PFSK-1 (cell line): Measurements from ENCODE around the gene DISP3.

Experiments used
- FOXP2 ChIP-seq: optimal IDR thresholded peaks from 2 replicates; pipeline ENCODE3; 2011; ENCODE audit warnings: borderline replicate concordance, control low read depth, inconsistent platforms; ENCODE audit not compliant: insufficient read depth; ENCODE audit errors: extremely low read length, extremely low read depth
- POLR2AphosphoS5 ChIP-seq: IDR thresholded peaks from 2 replicates; pipeline ENCODE4 v1.6.1; 2012; ENCODE audit warnings: low read depth, mild to moderate bottlenecking, control low read depth, low read length, moderate library complexity
- SIN3A ChIP-seq: IDR thresholded peaks from 2 replicates; pipeline ENCODE4 v1.6.1; 2012; ENCODE audit warnings: mild to moderate bottlenecking, low read length, moderate library complexity, borderline replicate concordance; ENCODE audit not compliant: insufficient read depth
- TAF1 ChIP-seq: IDR thresholded peaks from 2 replicates; pipeline ENCODE4 v1.6.1; 2012; ENCODE audit warnings: low read length, control low read depth, borderline replicate concordance; ENCODE audit not compliant: insufficient read depth
- TF ChIP-seq, protein P1 (sequence below), 2 experiments: IDR thresholded peaks; 2 replicates each; pipeline versions ENCODE4 v1.6.1 to v1.8.0; 2011 to 2012; ENCODE audit warnings: low read depth in 2 of 2, low read length in 2 of 2, control low read depth in 1 of 2, inconsistent platforms in 1 of 2, mild to moderate bottlenecking in 1 of 2, moderate library complexity in 1 of 2; ENCODE audit not compliant: insufficient read depth in 1 of 2

The DISP3 gene

DNA sequence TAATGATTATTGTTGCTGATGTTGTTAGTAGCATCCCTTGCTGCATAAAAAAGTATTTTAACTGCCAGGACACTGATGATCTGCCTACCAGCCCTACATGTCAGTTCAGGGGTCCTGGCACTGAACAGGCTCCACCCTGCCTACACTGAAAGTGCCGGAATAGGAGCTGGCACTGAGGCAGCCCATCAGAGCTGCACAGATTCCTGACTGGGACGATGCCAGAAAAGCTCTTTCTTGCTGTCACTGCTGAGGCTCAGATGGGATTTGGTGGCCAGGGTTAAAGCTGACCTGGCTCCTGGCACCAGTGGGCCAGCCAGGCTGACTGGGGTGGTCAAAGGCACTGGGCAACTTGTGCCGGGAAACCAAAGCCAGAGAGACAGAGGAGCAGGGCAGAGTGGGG is 6.2 kb upstream of the DISP3 start:
- TF ChIP-seq POLR2AphosphoS5 (no peak), SIN3A (no peak), TAF1 (no peak), FOXP2 (no peak)
- TF ChIP-seq, protein P1, sequence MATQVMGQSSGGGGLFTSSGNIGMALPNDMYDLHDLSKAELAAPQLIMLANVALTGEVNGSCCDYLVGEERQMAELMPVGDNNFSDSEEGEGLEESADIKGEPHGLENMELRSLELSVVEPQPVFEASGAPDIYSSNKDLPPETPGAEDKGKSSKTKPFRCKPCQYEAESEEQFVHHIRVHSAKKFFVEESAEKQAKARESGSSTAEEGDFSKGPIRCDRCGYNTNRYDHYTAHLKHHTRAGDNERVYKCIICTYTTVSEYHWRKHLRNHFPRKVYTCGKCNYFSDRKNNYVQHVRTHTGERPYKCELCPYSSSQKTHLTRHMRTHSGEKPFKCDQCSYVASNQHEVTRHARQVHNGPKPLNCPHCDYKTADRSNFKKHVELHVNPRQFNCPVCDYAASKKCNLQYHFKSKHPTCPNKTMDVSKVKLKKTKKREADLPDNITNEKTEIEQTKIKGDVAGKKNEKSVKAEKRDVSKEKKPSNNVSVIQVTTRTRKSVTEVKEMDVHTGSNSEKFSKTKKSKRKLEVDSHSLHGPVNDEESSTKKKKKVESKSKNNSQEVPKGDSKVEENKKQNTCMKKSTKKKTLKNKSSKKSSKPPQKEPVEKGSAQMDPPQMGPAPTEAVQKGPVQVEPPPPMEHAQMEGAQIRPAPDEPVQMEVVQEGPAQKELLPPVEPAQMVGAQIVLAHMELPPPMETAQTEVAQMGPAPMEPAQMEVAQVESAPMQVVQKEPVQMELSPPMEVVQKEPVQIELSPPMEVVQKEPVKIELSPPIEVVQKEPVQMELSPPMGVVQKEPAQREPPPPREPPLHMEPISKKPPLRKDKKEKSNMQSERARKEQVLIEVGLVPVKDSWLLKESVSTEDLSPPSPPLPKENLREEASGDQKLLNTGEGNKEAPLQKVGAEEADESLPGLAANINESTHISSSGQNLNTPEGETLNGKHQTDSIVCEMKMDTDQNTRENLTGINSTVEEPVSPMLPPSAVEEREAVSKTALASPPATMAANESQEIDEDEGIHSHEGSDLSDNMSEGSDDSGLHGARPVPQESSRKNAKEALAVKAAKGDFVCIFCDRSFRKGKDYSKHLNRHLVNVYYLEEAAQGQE (IDR thresholded peaks at IDR 0.05; ENCODE audit: insufficient read depth in 1 of 2, low read depth in 2 of 2, low read length in 2 of 2), result no peak

DNA sequence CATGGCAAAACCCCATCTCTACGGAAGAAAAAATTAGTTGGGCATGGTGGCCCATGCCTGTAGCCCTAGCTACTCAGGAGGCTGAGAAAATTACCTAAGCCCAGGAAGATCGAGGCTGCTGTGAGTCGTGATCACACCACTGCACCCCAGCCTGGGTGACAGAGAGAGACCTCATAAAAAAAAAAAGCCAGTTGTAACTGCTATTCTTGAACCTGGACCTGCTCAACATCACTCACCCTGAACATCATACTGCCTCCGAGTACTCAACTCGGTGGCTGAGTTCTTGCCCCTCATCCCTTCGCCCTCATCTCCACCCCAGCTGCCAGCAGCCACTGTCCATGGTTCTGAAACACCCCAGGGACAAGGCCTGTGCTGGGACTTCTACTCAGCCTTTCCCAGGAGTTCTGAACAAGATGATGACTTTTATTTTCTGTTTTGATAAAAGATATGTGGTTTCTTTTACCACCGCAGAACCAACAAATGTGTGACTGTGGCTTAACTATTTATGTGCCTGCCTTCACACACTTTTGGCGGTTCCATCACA is 5.4 kb upstream of the DISP3 start:
- TF ChIP-seq FOXP2, result no peak
- TF ChIP-seq, protein P1 (IDR thresholded peaks at IDR 0.05; ENCODE audit: insufficient read depth in 1 of 2, low read depth in 2 of 2, low read length in 2 of 2), result peak; percentile 98 to 99

DNA sequence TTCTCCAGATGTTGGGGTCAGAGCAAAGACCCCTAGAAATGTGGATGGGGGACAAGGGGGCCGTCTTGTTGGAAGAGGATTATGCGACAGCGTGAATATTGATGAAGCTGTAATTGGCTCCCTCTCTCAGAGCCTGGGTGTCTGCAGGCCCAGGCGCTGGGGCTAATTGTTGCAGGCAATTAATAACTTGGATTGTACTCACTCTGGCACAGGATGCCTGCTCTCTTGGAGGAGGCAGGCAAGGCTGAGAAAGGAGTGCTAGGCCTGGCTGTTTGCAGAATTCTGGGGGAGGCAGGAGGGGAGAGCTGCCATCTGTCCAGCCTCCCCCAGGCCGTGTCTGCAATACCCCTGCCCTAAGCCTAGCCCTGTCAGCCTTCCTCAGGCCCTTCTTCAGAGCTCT is 4.1 kb upstream of the DISP3 start:
- TF ChIP-seq TAF1 (no peak), FOXP2 (no peak), SIN3A (no peak), POLR2AphosphoS5 (no peak)
- TF ChIP-seq, protein P1 (IDR thresholded peaks at IDR 0.05; ENCODE audit: insufficient read depth in 1 of 2, low read depth in 2 of 2, low read length in 2 of 2), result no peak

DNA sequence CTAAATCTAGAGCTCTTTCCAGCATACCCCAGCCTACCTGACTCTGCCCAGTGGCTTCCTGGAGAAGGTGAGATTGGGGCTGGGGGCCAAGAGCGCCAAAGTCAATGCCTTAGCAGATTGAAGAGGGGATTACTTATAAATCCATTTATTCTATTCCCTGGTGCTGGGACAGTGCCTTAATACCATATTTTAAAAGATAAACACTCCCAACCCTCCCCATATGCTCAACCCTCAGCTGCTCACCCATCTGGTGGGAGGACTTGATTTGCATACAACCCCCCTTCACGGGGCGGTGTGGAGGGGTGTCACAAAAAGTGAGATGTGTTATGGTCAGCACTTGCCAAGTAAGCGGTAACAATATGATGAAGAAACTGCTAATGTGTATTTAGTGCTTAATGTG is 3.2 kb upstream of the DISP3 start:
- TF ChIP-seq TAF1, result no peak
- TF ChIP-seq, protein P1 (IDR thresholded peaks at IDR 0.05; ENCODE audit: insufficient read depth in 1 of 2, low read depth in 2 of 2, low read length in 2 of 2), result no peak
- no peak for TF ChIP-seq POLR2AphosphoS5
- no peak for TF ChIP-seq SIN3A
- no peak for TF ChIP-seq FOXP2

DNA sequence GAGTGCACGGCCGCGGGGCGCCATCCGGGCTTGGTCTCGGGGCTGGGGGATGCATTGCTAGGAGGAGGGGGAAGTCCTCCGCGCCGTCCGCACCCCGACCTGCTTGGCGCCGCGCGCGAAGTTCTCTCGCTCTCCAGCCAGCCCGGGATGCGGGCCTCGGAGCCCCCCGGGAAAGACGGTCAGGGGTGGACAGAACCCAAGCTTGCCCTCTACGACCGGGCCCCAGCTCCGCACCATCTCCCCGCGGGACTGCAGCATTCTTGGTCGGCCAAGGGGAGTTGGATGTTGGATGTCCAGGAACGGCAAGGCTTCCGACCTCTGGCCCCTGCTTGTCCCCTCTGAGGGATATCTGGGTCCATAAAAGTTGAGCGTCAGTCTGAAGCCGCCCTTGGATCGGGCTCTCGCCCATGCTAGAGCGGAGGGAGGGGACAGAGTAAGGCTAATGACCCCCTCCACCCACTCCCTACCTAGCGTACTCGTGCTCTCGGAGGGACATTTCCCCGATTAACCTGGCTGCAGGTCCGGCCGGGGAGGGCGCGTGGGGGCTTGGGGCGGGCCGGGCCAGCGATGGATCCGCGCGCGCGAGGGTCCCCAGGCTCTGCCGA is 522 bp downstream of the DISP3 start:
- TF ChIP-seq SIN3A (no peak), POLR2AphosphoS5 (no peak)
- TF ChIP-seq, protein P1 (IDR thresholded peaks at IDR 0.05; ENCODE audit: insufficient read depth in 1 of 2, low read depth in 2 of 2, low read length in 2 of 2), result peak in 1 of 2 experiments; percentile 40; a peak in 1 of 4 replicates
